ENCODE results near the gene KRTAP9-7.

KRTAP9-7 gene

DNA sequence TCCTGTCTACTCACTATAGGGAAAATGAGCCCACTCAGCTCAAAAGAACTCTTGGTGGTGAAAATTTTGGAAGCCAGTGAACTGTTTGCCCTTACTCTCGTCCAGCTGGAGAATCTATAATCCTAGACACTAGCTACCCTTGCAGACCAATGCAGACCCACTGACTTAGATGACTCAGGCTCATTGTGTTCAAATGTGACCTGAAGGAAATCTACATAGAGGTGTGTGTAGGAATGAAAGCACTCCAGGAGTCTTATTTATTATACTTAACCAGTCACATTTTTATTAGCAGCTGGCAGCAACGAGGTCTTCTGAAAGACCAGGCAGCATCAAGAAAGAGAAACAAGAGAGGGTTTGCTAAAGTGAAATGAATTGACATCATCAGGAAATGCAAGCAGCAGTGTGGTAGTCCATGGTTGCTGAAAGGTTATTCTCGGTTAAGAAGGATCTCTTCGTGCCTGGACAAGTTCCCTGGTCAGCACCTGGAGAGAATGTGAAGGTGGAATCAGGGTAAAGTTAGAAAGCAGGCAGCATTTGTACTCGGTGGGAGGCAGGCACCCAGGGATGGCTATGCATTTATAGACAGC lies 25.8 kb downstream of the KRTAP9-7 start:
- Mint-ChIP-seq H3K4me3 (no peak overlapping the region), H3K27ac (no peak overlapping the region), H3K4me1 (peaks cover 6% of the 10 kb centered on the region), H3K27me3 (peaks cover 14% of the 10 kb centered on the region), H3K36me3 (no peaks in the 10 kb centered on the region), H3K9me3 (no peaks in the 10 kb centered on the region)
- ATAC-seq, result no peak

DNA sequence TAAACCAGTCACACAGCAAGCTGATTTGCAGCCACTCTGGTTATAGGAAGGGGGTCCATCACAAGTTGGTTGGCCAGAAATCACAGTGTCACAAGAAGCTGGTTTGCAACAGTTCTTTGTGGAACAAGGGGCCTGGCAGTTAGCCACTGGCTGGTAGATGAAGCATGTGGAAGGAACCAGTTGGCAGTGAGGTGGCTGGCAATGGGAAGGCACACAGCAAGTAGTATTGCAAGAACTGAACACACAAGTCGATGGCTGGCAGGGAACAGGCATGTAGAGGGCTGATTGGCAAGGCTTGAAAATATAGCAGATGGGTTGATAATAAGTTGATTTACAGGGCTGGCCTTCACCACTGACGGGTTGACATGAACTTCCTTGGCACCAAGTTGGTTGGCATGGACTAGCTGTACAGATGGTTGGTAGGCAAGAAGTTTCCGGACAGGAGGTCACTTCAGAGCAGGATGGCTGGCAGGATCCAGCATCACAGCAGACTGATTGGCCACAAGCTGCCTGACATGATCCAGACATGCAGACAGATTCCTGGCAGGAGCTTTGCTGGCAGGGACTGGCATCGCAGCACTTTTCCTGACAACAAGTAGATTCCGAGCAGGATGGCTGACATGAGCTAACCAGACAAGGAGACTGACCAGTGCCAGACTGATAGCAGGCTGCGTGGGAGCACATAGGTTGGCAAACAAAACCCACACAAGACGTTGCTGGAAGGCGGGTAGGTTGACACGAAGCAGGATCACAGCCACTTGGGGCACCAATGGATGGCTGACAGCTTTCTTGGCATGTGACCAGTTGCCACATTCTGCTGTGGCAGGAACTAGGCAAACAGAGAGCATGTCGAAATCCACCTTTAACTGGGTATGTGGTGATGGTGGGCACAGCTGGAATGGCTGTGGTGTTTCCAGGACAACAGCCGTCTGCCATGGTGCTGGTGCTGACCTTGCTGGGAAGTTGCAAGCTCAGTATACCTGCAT lies 26.7 kb downstream of the KRTAP9-7 start, which contains the start of gene KRTAP29-1:
Gene KRTAP29-1, minus strand, starts transcription at position 936 of the 986 bp plus-strand sequence. Its CDS starts 0 bp downstream, at position 936.
- H3K4me1 Mint-ChIP-seq, result peaks cover 6% of the 10 kb centered on the region
- H3K27ac Mint-ChIP-seq, result no peak within 1 kb of the TSS
- ATAC-seq, result no peak
- H3K36me3 Mint-ChIP-seq, result no peaks in the 10 kb centered on the region
- H3K27me3 Mint-ChIP-seq, result peaks cover 14% of the 10 kb centered on the region
- H3K4me3 Mint-ChIP-seq, result no peak within 1 kb of the TSS
- H3K9me3 Mint-ChIP-seq, result no peaks in the 10 kb centered on the region

DNA sequence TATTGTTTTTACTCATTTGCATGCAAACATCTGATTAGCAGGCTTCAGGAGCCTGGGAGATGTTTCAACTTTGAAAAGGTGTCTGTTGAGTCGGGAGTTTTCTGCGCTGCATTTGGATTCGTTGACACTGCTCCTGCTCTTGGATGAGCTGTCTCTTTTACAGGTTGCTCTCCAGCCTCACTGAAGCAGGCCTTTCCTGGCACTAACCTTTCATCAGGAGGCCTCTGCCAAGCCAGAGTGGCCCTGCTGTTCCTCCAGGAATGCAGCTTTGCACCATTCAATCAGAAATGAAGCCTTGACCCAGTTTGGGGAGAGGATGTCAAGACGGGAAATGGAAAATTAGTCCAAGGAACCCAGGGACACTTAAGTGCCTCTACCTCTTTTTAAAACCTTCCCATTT lies 27.5 kb downstream of the KRTAP9-7 start:
- Mint-ChIP-seq H3K4me3 (no peak overlapping the region), H3K36me3 (no peaks in the 10 kb centered on the region), H3K27me3 (peaks cover 14% of the 10 kb centered on the region), H3K4me1 (peaks cover 12% of the 10 kb centered on the region), H3K27ac (no peak overlapping the region), H3K9me3 (no peaks in the 10 kb centered on the region)
- ATAC-seq, result no peak

DNA sequence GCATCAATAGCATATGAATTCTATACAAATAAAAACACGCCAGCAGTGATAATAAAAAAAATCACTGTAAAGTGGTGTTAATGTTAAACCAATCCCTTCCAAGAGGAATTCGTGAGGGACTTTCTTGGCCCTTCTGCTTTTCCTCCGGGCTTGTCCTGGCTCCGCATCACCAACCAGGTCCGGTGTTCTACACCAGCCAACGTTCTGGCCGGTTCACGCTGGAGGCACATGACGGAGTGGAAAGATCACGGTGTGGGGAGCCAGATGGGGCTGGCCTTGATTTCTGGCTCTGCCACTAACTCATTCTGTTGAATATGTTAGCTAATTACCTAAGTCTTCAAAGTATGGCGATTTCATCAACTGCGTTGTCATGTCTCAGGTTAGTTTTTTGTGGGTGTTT lies 28.6 kb downstream of the KRTAP9-7 start:
- Mint-ChIP-seq H3K9me3 (no peaks in the 10 kb centered on the region), H3K4me1 (peaks cover 23% of the 10 kb centered on the region), H3K27me3 (peaks cover 13% of the 10 kb centered on the region), H3K4me3 (no peak overlapping the region), H3K36me3 (no peaks in the 10 kb centered on the region), H3K27ac (no peak overlapping the region)
- ATAC-seq, result no peak

DNA sequence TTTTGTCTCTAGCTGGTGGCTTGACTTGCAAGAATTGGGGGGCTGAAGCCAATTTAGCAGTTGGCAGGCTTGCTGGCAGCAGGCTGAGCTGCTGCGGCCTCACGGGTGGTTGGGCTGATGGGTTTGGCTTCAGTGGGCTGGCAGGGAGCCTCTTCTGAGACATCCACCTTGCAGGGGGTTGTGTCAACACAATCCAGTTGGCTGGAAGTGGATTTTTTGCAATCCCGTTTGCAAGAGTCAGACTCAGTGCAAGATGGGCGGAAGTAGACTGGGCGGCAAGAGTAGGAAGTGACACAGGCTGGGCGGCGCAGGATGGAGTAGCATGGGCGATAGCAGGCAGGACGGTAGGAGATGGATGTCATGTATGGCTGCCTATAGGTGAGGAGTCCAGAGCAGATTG lies 32.1 kb downstream of the KRTAP9-7 start:
- Mint-ChIP-seq H3K9me3 (no peaks in the 10 kb centered on the region), H3K27ac (peak overlapping the region; percentile 95), H3K27me3 (no peaks in the 10 kb centered on the region), H3K4me1 (peaks cover 36% of the 10 kb centered on the region), H3K36me3 (no peaks in the 10 kb centered on the region), H3K4me3 (no peak overlapping the region)
- ATAC-seq, result no peak

DNA sequence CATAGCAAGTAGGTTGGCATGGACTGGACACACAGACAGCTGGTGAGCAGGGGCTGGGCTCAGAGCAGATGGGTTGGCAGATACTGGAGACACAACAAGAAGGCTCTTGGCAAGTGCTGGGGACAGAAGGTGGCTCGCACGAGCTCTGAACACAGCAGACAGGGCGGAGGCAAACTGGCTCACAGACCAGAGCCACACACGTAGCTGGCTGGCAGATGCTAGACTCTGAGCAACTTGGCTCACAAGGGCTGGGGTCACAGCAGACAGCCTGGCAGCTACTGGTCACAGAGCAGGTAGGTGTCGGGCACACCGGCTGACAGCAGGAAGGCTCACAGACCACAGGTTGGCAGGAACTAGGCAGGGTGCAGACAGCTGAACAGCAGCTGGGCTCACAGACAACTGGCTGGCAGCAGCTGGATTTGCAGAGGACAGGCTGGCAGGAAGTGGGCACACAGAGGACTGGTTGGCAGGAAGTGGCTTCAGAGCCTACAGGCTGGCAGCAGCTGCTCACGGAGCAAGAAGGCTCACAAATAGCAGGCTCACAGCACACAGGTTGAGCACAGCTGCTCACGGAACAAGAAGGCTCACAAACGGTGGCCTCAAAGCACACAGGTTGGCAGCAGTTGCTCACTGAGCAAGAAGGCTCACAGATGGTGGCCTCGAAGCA lies 32.9 kb downstream of the KRTAP9-7 start:
- no peaks in the 10 kb centered on the region for H3K36me3 Mint-ChIP-seq
- peaks cover 36% of the 10 kb centered on the region for H3K4me1 Mint-ChIP-seq
- H3K27ac Mint-ChIP-seq, result peak overlapping the region; percentile 95
- peak; percentile 96 for ATAC-seq
- H3K9me3 Mint-ChIP-seq, result no peaks in the 10 kb centered on the region
- H3K27me3 Mint-ChIP-seq, result peaks cover 6% of the 10 kb centered on the region
- peak overlapping the region; percentile 52 for H3K4me3 Mint-ChIP-seq

DNA sequence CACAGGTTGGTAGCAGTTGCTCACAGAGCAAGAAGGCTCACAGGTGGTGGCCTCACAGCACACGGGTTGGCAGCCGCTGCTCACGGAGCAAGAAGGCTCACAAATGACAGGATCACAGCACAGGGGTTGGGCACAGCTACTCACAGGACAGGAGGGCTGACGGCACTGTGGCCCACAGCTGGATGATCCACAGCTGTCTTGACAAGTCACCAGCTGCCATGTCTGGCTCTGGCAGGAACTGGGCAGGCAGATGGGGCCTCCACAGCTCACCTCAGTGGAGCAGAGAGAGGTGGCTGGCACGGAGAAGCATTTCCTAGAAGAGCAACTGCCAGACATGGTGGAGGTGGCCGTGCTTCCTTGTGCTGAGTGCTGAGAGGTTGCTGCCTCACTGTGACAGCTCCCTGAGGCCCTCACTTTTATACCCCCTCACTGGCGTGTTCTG lies 33.4 kb downstream of the KRTAP9-7 start, which contains the start of gene KRTAP16-1:
Gene KRTAP16-1, minus strand, starts transcription at position 392 of the 442 bp plus-strand sequence. Its CDS starts 56 bp downstream, at position 336.
- Mint-ChIP-seq H3K27me3 (peaks cover 10% of the 10 kb centered on the region), H3K36me3 (no peaks in the 10 kb centered on the region), H3K27ac (peak within 1 kb of the TSS; percentile 95), H3K4me1 (peaks cover 31% of the 10 kb centered on the region), H3K4me3 (peak within 1 kb of the TSS; percentile 52), H3K9me3 (no peaks in the 10 kb centered on the region)
- peak; percentile 75 for ATAC-seq

DNA sequence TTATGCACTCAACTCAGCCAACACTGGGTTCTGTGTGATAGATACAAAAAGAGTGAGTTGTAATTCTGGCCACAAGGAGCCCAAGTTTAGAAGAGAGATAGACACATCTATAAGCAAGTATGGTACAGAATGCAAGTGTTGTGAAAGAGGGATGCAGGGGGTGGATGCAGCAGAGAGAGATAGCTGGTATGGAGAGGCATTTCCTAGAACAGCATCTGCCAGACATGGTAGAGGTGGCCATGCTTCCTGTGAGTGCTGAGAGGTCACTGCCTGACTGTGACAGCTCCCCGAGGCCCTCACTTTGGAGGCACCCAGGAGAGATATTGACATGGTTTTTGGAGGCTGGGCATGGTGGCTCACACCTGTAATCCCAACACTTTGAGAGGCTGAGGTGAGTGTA lies 35.6 kb downstream of the KRTAP9-7 start:
- Mint-ChIP-seq H3K9me3 (no peaks in the 10 kb centered on the region), H3K27ac (peak overlapping the region; percentile 14), H3K4me3 (no peak overlapping the region), H3K27me3 (peaks cover 13% of the 10 kb centered on the region), H3K4me1 (peaks cover 30% of the 10 kb centered on the region), H3K36me3 (no peaks in the 10 kb centered on the region)
- ATAC-seq, result no peak

DNA sequence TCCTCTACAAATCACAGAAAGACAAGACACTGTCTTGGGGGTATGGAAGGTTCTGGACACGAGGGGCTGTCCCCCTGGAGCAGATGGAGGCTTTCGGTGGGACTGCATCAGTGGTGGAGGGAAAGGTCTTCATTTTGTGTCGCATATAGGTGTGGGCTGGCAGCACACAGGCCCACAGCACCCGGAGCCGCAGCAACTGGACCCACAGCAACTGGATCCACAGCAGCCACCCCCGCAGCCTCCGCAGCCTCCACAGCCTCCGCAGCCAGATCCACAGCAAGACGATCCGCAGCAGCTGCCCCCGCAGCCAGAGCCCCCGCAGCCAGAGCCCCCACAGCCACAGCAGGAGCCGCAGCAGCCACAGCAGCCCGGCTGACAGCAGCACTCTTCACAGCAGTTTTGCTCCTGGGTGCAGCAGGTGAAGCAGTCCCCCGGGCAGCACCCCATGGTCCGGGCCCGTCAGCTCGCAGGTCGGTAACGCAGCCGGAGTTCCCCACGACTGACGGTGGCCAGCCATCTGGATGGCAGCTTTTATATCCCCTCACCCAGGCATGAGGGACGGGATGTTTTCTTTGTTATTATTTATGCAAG lies 39.8 kb downstream of the KRTAP9-7 start, which contains the start of gene KRTAP17-1:
Gene KRTAP17-1, minus strand, starts transcription at position 507 of the 591 bp plus-strand sequence. Its CDS starts 60 bp downstream, at position 447.
- Mint-ChIP-seq H3K4me1 (peaks cover under 1% of the 10 kb centered on the region), H3K36me3 (no peaks in the 10 kb centered on the region), H3K27ac (no peak within 1 kb of the TSS), H3K9me3 (peaks cover 4% of the 10 kb centered on the region), H3K27me3 (peaks cover 19% of the 10 kb centered on the region), H3K4me3 (no peak within 1 kb of the TSS)
- no peak for ATAC-seq

DNA sequence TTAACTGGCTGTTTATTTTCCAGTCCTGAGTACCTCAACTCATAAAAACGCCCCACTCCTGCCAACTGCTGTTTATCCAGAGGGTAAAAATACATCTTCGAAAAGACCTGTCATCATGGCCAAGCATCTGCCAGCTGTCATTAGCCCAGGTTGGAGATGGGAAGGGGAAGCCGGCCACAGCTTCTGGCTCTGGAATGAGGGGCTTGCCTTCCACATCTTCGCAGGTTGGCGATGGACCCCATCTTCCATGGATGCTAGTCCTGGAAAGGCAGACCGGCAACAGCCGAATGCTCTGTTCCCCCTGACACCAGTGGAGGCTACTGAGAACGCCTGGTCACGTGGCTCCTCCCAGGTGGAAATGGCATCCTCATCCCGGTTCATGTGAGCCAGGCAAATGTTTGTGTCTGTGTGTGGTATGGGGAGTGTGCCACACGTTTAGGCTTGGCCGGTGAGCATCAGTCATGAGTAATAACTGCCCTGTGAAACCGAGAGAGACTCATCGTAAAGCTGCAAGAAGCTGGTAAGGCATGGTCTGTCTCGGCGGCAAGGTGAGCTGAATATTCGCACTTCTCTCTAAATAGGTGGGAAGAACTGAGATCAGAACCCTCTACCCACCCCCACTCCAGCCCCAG lies 40.4 kb downstream of the KRTAP9-7 start:
- Mint-ChIP-seq H3K9me3 (peaks cover 6% of the 10 kb centered on the region), H3K27ac (no peak overlapping the region), H3K4me1 (no peaks in the 10 kb centered on the region), H3K4me3 (no peak overlapping the region), H3K36me3 (no peaks in the 10 kb centered on the region), H3K27me3 (peaks cover 19% of the 10 kb centered on the region)
- no peak for ATAC-seq

DNA sequence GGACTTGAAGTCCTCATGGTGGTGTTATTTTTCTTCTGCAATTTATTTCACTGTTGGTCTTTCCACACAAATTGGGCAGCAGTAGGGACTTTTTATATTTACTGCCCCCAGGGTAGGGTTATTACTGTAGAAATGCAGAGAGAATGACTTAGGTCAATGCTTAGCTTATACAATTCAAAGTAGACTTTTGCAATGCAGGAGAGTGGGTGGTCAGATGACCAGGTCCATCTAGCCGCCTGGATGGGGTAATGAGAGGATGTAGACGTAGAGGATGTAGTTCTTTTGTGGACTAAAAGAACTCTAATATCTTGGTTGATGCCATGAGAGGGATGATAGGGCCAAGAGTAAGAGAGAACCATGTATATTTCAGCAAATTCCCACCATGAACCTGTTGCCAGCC lies 42.7 kb downstream of the KRTAP9-7 start:
- no peaks in the 10 kb centered on the region for H3K4me1 Mint-ChIP-seq
- ATAC-seq, result no peak

DNA sequence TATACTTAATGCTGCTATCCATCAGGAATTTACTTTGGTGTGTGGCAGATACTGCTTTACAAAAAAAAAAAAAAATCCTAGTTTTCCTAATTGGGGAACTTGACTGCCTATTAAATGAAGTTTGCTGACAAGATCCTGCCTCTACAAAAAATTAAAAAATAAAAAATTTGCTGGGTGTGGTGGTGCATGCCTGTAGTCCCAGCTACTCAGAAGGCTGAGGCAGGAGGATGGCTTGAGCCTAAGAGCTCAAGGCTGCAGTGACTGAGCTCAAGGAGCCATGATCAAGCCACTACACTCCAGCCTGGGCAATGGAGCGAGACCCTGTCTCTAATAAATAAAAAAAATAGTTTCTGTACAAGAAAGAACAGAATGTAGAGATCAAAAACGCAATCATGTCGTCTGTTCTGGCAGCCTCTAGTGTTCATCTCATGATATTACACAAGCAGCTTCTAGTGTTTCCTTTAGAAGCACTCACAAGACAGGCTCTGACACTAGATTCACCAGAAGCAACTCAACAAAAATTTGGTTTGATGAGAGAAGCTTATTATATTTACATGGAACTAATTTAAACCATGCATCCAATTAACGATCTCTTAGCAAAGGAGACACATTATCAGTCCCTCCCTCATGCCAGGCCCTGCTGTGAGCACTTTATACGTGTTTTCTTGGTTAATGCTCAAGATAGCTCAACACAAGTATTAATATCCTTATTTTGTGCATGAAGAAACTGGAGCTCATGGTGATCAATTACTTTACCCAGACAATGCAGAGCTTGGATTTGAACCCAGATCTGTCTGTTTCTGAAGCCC lies 46.8 kb downstream of the KRTAP9-7 start:
- Mint-ChIP-seq H3K27ac (no peak overlapping the region), H3K36me3 (no peaks in the 10 kb centered on the region), H3K4me1 (peaks cover 5% of the 10 kb centered on the region), H3K27me3 (no peaks in the 10 kb centered on the region), H3K4me3 (no peak overlapping the region), H3K9me3 (peaks cover 6% of the 10 kb centered on the region)
- no peak for ATAC-seq

More for the DNA sequence above, 42.7 kb downstream of the KRTAP9-7 start:
- Mint-ChIP-seq H3K9me3 (peaks cover 6% of the 10 kb centered on the region), H3K4me3 (no peak overlapping the region), H3K36me3 (no peaks in the 10 kb centered on the region), H3K27me3 (peaks cover 15% of the 10 kb centered on the region), H3K27ac (no peak overlapping the region)

DNA sequence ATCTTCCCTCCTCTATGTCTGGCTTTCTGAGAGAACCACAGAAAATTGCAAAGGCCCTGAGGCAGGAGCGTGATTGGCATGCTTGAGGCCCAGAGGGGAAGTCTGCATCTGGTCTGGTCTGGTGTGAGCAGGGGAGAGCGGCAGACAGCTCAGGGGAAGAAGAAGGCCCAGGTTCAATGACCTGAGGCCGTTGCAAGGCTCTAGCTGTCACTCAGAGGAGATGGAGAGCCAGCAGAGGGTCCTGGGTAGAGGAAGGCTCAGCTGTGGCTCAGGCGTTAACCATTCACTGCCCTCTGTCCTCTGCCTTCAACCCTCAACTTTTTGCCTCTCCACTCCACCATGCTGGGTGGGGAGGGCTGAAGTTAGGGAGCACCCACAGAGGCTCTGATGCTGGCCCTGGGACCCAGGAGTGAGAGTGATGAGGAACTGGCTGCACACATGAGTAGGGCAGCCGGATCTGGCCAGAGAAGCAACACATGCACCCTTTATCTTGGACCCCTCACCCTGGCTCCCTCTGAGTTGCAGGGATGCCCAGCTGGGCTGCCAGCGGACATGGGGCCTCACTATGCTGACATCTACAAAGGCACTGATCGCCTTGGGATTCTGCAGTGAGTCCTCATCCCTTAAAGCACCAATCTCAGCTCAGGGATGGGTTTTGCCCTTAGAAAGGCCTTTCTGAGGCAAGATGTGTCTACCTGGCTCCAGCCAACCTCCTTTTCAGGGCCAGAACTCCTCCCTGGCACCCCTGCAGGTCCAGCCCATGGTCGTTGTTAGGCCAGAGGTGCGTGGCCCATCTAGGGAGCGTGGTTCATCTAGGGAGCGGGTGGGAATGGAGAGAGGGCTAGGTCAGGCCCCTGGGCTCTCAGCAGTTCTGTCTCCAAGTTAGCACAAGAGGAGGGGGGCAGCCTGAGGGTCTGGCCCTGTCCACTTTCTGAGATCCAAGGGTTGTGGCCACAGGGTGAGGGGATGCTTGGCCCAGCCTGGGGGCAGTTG lies 47.7 kb downstream of the KRTAP9-7 start:
- Mint-ChIP-seq H3K9me3 (peaks cover 6% of the 10 kb centered on the region), H3K27ac (no peak overlapping the region), H3K27me3 (peaks cover under 1% of the 10 kb centered on the region), H3K36me3 (no peaks in the 10 kb centered on the region), H3K4me1 (peaks cover 5% of the 10 kb centered on the region), H3K4me3 (no peak overlapping the region)
- ATAC-seq, result no peak
